Esophagus muscularis mucosa (tissue), 4 donors: Measurements from ENCODE around the gene DBF4B. TPM values are rescaled to one million over a fixed set of nuclear protein-coding genes. Genes with fewer than 3 reads are reported as not detected.

Experiments
- DNase-seq: peaks from one replicate; pipeline ENCODE4 v3.0.0-alpha.2; 2017; ENCODE audit errors: extremely low spot score
- H3K27ac ChIP-seq, 4 donors: fragments of 200-600 bp; sonication (generic); replicated peaks in 1 of 4; 1 replicate in 3 of 4; 2 replicates in 1 of 4; pipeline ENCODE4 v1.5.1; 2016 to 2019; ENCODE audit warnings: mild to moderate bottlenecking in 1 of 4
- H3K27me3 ChIP-seq, 4 donors: fragments of 200-600 bp; sonication (generic); one replicate each; pipeline versions ENCODE4 v1.5.1 to v1.6.0; 2016 to 2019
- H3K36me3 ChIP-seq, 4 donors: fragments of 200-600 bp; sonication (generic); one replicate each; pipeline ENCODE4 v1.5.1; 2016 to 2019
- H3K4me1 ChIP-seq, 4 donors: fragments of 200-600 bp; sonication (generic); one replicate each; pipeline ENCODE4 v1.5.1; 2016 to 2019
- H3K4me3 ChIP-seq, 4 donors: fragments of 200-600 bp; sonication (generic); 1 replicate in 2 of 4; 2 replicates in 2 of 4; pipeline ENCODE4 v1.5.1; 2016 to 2019; ENCODE audit warnings: mild to moderate bottlenecking in 4 of 4, moderate library complexity in 1 of 4
- H3K9me3 ChIP-seq, 4 donors: fragments of 200-600 bp; sonication (generic); 1 replicate in 3 of 4; 2 replicates in 1 of 4; pipeline ENCODE4 v1.5.1; 2016 to 2019
- CTCF ChIP-seq, 3 experiments: fragments of 200-600 bp in 2 of 3; fragments of 450-650 bp in 1 of 3; sonication (generic) in 2 of 3; IDR thresholded peaks; one replicate each; pipeline ENCODE4 v1.5.1; 2017 to 2019; ENCODE audit warnings: antibody characterized with exemption in 3 of 3, mild to moderate bottlenecking in 2 of 3, moderate library complexity in 1 of 3
- EP300 ChIP-seq: sonication (generic); formaldehyde crosslinking; IDR thresholded peaks from one replicate; pipeline ENCODE4 v1.6.1; 2017; ENCODE audit warnings: antibody characterized with exemption
- POLR2A ChIP-seq: fragments of 450-650 bp; IDR thresholded peaks from one replicate; pipeline ENCODE4 v1.6.1; 2017; ENCODE audit warnings: antibody characterized with exemption, moderate library complexity, mild to moderate bottlenecking, low read depth
- POLR2AphosphoS5 ChIP-seq, 2 donors: sonication (generic); formaldehyde crosslinking; IDR thresholded peaks; one replicate each; pipeline ENCODE4 v1.6.1; 2017; ENCODE audit warnings: antibody characterized with exemption in 2 of 2
- WGBS: methylation state at CpG from one replicate; pipeline ENCODE4 v1.1.5; 2018; 5-methylcytosine and 5-hydroxymethylcytosine counted together
- intact Hi-C: fragments of 100-400 bp; cut with DNase I; formaldehyde crosslinking; loops from one replicate; pipeline ENCODE4 v1.15.1; 2023
- total RNA-seq, 4 donors: library from RNA; depleted of rRNA; stranded (reverse); fragments of >200 nt; gene quantifications; one replicate each; pipeline versions ENCODE4 v1.1.0 to v1.2.1, GENCODE V29; 2016

Gene DBF4B
- total RNA-seq, 4 donors from 2014 or later: 3.7 to 7.5 (median 5.2) TPM

- H3K9me3 ChIP-seq: no peaks in the 10 kb centered on the region
- H3K36me3 ChIP-seq: no peaks in the 10 kb centered on the region
- no peak overlapping the region for H3K27ac ChIP-seq
- TF ChIP-seq POLR2A (no peak), CTCF (IDR thresholded peaks at IDR 0.05) (no peak), EP300 (no peak)
- no peak for DNase-seq
- H3K4me3 ChIP-seq: no peak overlapping the region
- WGBS: 86% methylated on average over 1 of the region's 1 CpG
- intact Hi-C loops: no loop called here
- peaks cover 39 to 41% (median 40%) of the 10 kb centered on the region in 4 donors for H3K4me1 ChIP-seq
- H3K27me3 ChIP-seq: no peaks in the 10 kb centered on the region
These were observed 83.8 kb downstream of the DBF4B start for GRCh38 chr17:44792276-44792675.

GRCh38 chr17:44793885-44794842, 85.7 kb downstream of the DBF4B start:
- H3K4me1 ChIP-seq: peaks cover 44 to 53% (median 51%) of the 10 kb centered on the region in 4 donors
- 69% methylated on average over 18 of the region's 18 CpGs for WGBS
- TF ChIP-seq POLR2AphosphoS5 (IDR thresholded peaks at IDR 0.05): no peak
- TF ChIP-seq CTCF (IDR thresholded peaks at IDR 0.05): no peak
- TF ChIP-seq POLR2A: no peak
- TF ChIP-seq EP300: no peak
- no peaks in the 10 kb centered on the region for H3K9me3 ChIP-seq
- peak overlapping the region in 2 of 4 donors; percentile 10 to 50 for H3K4me3 ChIP-seq
- no peak for DNase-seq
- peak overlapping the region; percentile 84 to 91 (median 86) for H3K27ac ChIP-seq
- no peaks in the 10 kb centered on the region for H3K36me3 ChIP-seq
- H3K27me3 ChIP-seq: no peaks in the 10 kb centered on the region
- intact Hi-C loops: no loop called here

- Histone ChIP-seq H3K4me1 (peaks cover 45 to 60% (median 55%) of the 10 kb centered on the region in 4 donors), H3K27me3 (no peaks in the 10 kb centered on the region), H3K27ac (peak overlapping the region; percentile 84 to 91 (median 86)), H3K4me3 (peak overlapping the region in 2 of 4 donors; percentile 10 to 50), H3K9me3 (no peaks in the 10 kb centered on the region), H3K36me3 (no peaks in the 10 kb centered on the region)
- intact Hi-C loops: no loop called here
- TF ChIP-seq POLR2AphosphoS5 (IDR thresholded peaks at IDR 0.05) (no peak), POLR2A (no peak), EP300 (no peak), CTCF (IDR thresholded peaks at IDR 0.05) (no peak)
- WGBS: 44% methylated on average over 10 of the region's 10 CpGs
- no peak for DNase-seq
These were observed 86.5 kb downstream of the DBF4B start for GRCh38 chr17:44794851-44795413.

GRCh38 chr17:44795421-44795820, 87.0 kb downstream of the DBF4B start:
- peak overlapping the region; percentile 29 to 50 (median 40) for H3K4me3 ChIP-seq
- no peaks in the 10 kb centered on the region for H3K36me3 ChIP-seq
- H3K4me1 ChIP-seq: peaks cover 45 to 64% (median 57%) of the 10 kb centered on the region in 4 donors
- 69% methylated on average over 9 of the region's 9 CpGs for WGBS
- TF ChIP-seq POLR2A (no peak), CTCF (IDR thresholded peaks at IDR 0.05) (no peak), POLR2AphosphoS5 (IDR thresholded peaks at IDR 0.05) (no peak), EP300 (no peak)
- intact Hi-C loops: no loop called here
- no peak for DNase-seq
- no peaks in the 10 kb centered on the region for H3K9me3 ChIP-seq
- peak overlapping the region; percentile 84 to 91 (median 86) for H3K27ac ChIP-seq
- H3K27me3 ChIP-seq: no peaks in the 10 kb centered on the region
